NT2/D1 (cell line): Measurements from ENCODE around the gene ACTN2.

Experiments
- SUZ12 ChIP-seq: IDR thresholded peaks from 2 replicates; pipeline ENCODE4 v1.6.1; 2011; ENCODE audit not compliant: insufficient read length, insufficient read depth; ENCODE audit errors: extremely low read depth
- ZNF274 ChIP-seq: IDR thresholded peaks from 2 replicates; pipeline ENCODE4 v1.6.1; 2011; ENCODE audit warnings: mild to moderate bottlenecking, low read depth, low read length

DNA sequence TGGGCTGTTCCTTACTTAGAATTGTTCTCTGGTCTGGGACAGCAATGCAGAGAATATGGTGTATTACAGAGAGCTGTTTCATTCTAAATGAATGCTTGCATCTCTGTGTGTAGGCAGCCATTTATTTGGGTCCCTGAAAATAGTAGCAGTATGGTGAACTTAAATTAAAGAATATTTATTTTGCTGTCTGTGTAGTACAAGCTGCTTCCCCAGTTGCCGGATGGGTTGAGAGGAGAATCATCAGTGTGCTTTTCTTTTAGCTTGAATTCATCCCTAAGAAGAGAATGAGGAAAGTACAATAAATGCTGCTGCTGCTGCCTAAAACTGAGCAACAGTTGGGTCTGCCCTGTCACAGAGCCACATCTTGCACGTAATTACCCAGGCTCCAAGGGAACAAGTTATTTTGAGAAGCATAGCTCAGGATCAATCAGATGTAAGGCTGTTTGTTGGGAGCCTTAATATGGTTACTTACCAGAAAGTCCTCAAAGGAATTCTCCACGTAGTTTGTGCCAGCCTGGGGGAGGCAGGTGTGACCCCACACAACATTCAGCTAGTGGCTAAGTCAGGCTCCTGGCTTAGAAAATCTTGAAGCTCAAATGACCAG is 16.6 kb downstream of the ACTN2 start:
- no peak for TF ChIP-seq ZNF274
- no peak for TF ChIP-seq SUZ12
